SK-N-SH (cell line): ENCODE measurements around the gene SCNN1G. TPM values are rescaled to one million over a fixed set of nuclear protein-coding genes. Genes with fewer than 3 reads are reported as not detected.

Experiments used
- CTCF ChIA-PET: fragments of 300-600, 350-600 bp; formaldehyde crosslinking; extraction: SDS; loops from one replicate; lab custom pipeline; 2021; lab: Yijun Ruan, JAX
- POLR2A ChIA-PET: fragments of 350-600 bp; sonication (Branson Sonifier 250); formaldehyde crosslinking; extraction: SDS; loops from one replicate; lab custom pipeline; 2020; ENCODE audit warnings: antibody characterized with exemption, inconsistent platforms; lab: Yijun Ruan, JAX
- DNase-seq: peaks from one replicate; pipeline ENCODE4 v3.0.0; 2012
- H2AFZ ChIP-seq: fragments of 200-600 bp; sonication (generic); 2 replicates; pipeline ENCODE4 v1.8.1; 2016; ENCODE audit warnings: antibody characterized with exemption, mild to moderate bottlenecking, low read depth
- H3F3A ChIP-seq: fragments of 200-600 bp; sonication (generic); replicated peaks from 2 replicates; pipeline ENCODE3; 2016; ENCODE audit warnings: antibody characterized with exemption, mild to moderate bottlenecking; ENCODE audit not compliant: insufficient read depth
- H3K27ac ChIP-seq, 2 experiments: fragments of 200-500 bp in 1 of 2; fragments of 200-600 bp in 1 of 2; sonication (Bioruptor generic) in 1 of 2; sonication (generic), shearing (Covaris generic) in 1 of 2; 2 replicates each; pipeline versions ENCODE4 v1.5.1 to v1.6.1; 2014 to 2016; ENCODE audit warnings: low read depth in 2 of 2, inconsistent platforms in 1 of 2, low read length in 1 of 2, mild to moderate bottlenecking in 1 of 2, mixed read lengths in 1 of 2
- H3K27me3 ChIP-seq: fragments of 200-600 bp; sonication (generic), shearing (Covaris generic); 2 replicates; pipeline ENCODE4 v1.6.1; 2016; ENCODE audit warnings: mixed run types; ENCODE audit not compliant: insufficient read depth
- H3K36me3 ChIP-seq, 2 experiments: fragments of 200-500 bp in 1 of 2; fragments of 200-600 bp in 1 of 2; sonication (Bioruptor generic) in 1 of 2; sonication (generic) in 1 of 2; replicated peaks in 1 of 2; 2 replicates each; pipeline versions ENCODE3 to v1.5.1; 2014 to 2016; ENCODE audit warnings: low read length in 1 of 2, mild to moderate bottlenecking in 1 of 2; ENCODE audit not compliant: insufficient read depth in 2 of 2, control insufficient read depth in 1 of 2
- H3K4me1 ChIP-seq, 2 experiments: fragments of 200-500 bp in 1 of 2; fragments of 200-600 bp in 1 of 2; sonication (Bioruptor generic) in 1 of 2; sonication (generic), shearing (Covaris generic) in 1 of 2; 2 replicates each; pipeline versions ENCODE4 v1.5.1 to v1.6.1; 2014 to 2016; ENCODE audit warnings: low read depth in 1 of 2, low read length in 1 of 2, mixed run types in 1 of 2; ENCODE audit not compliant: insufficient read depth in 2 of 2, control insufficient read depth in 1 of 2
- H3K4me2 ChIP-seq: fragments of 200-600 bp; sonication (generic), shearing (Covaris generic); 2 replicates; pipeline ENCODE4 v1.6.1; 2017; ENCODE audit warnings: mixed run types
- H3K4me3 ChIP-seq, 2 experiments: fragments of 200-500 bp in 1 of 2; fragments of 200-600 bp in 1 of 2; sonication (Bioruptor generic) in 1 of 2; sonication (generic), shearing (Covaris generic) in 1 of 2; 2 replicates each; pipeline versions ENCODE4 v1.5.1 to v1.8.1; 2014 to 2016; ENCODE audit warnings: low read depth in 2 of 2, inconsistent platforms in 1 of 2, low read length in 1 of 2, mild to moderate bottlenecking in 1 of 2, mixed read lengths in 1 of 2, moderate library complexity in 1 of 2
- H3K79me2 ChIP-seq: fragments of 200-600 bp; sonication (generic); 2 replicates; pipeline ENCODE4 v1.8.1; 2017; ENCODE audit warnings: mild to moderate bottlenecking; ENCODE audit not compliant: insufficient read depth
- H3K9ac ChIP-seq: fragments of 200-600 bp; sonication (generic); 2 replicates; pipeline ENCODE4 v1.6.1; 2017; ENCODE audit warnings: mixed run types
- H3K9me2 ChIP-seq: fragments of 200-600 bp; sonication (generic); 2 replicates; pipeline ENCODE4 v1.6.1; 2017; ENCODE audit warnings: mixed run types
- H3K9me3 ChIP-seq: fragments of 200-600 bp; sonication (generic); 2 replicates; pipeline ENCODE4 v1.6.1; 2017; ENCODE audit warnings: mixed run types, mild to moderate bottlenecking, moderate library complexity
- H4K20me1 ChIP-seq: fragments of 200-600 bp; sonication (generic); 2 replicates; pipeline ENCODE4 v1.6.1; 2017; ENCODE audit warnings: mild to moderate bottlenecking, mixed run types; ENCODE audit not compliant: insufficient read depth
- CHD2 ChIP-seq: fragments of 150-350 bp; IDR thresholded peaks from 2 replicates; pipeline ENCODE4 v1.6.1; 2018; ENCODE audit warnings: low read length; ENCODE audit not compliant: partially characterized antibody
- EZH2phosphoT487 ChIP-seq: fragments of 200-600 bp; sonication (generic); IDR thresholded peaks from 2 replicates; pipeline ENCODE4 v1.6.1; 2017; ENCODE audit warnings: low read depth, mixed run types, mild to moderate bottlenecking, antibody characterized with exemption, moderate library complexity, borderline replicate concordance
- FOXM1 ChIP-seq: IDR thresholded peaks from 2 replicates; pipeline ENCODE4 v1.4.0; 2012; ENCODE audit warnings: low read depth, mild to moderate bottlenecking
- GATA2 ChIP-seq: sonication (generic); formaldehyde crosslinking; IDR thresholded peaks from 2 replicates; pipeline ENCODE4 v1.5.0; 2020; ENCODE audit warnings: mild to moderate bottlenecking, missing genetic modification reagents
- JUND ChIP-seq: IDR thresholded peaks from 2 replicates; pipeline ENCODE4 v1.4.0; 2012
- MXI1 ChIP-seq: IDR thresholded peaks from 2 replicates; pipeline ENCODE4 v1.6.1; 2012; ENCODE audit warnings: mild to moderate bottlenecking, low read depth, low read length, improper control_type of control experiment
- NFIC ChIP-seq: IDR thresholded peaks from 2 replicates; pipeline ENCODE4 v1.4.0; 2012; ENCODE audit warnings: borderline replicate concordance
- NRF1 ChIP-seq: IDR thresholded peaks from 2 replicates; pipeline ENCODE4 v1.6.1; 2012; ENCODE audit warnings: low read depth, mild to moderate bottlenecking, low read length
- POLR2AphosphoS5 ChIP-seq: IDR thresholded peaks from 2 replicates; pipeline ENCODE4 v1.6.1; 2012; ENCODE audit warnings: low read depth, low read length
- RAD21 ChIP-seq: IDR thresholded peaks from 2 replicates; pipeline ENCODE4 v1.6.1; 2012; ENCODE audit warnings: mild to moderate bottlenecking, low read length
- RCOR1 ChIP-seq: fragments of 150-350 bp; IDR thresholded peaks from 2 replicates; pipeline ENCODE4 v1.6.1; 2017; ENCODE audit warnings: antibody characterized with exemption, low read length
- RFX5 ChIP-seq: IDR thresholded peaks from 2 replicates; pipeline ENCODE4 v1.6.1; 2012; ENCODE audit warnings: mild to moderate bottlenecking, improper control_type of control experiment, low read length
- TEAD4 ChIP-seq: IDR thresholded peaks from 2 replicates; pipeline ENCODE4 v1.4.0; 2012; ENCODE audit warnings: mild to moderate bottlenecking, borderline replicate concordance; ENCODE audit not compliant: insufficient read depth
- YY1 ChIP-seq: IDR thresholded peaks from 2 replicates; pipeline ENCODE4 v1.4.0; 2012; ENCODE audit warnings: low read depth, mild to moderate bottlenecking
- WGBS: methylation state at CpG from one replicate; pipeline ENCODE4 v1.1.6; 2017; ENCODE audit warnings: low lambda C conversion rate; 5-methylcytosine and 5-hydroxymethylcytosine counted together
- polyA plus RNA-seq, 3 experiments: library from polyadenylated mRNA; depleted of rRNA; stranded (reverse); fragments of >200 nt; gene quantifications; 2 replicates each; pipeline ENCODE4 v1.2.3, GENCODE V29; 2012
- TF ChIP-seq, protein P1 (sequence below): IDR thresholded peaks from 2 replicates; pipeline ENCODE4 v1.6.1; 2012; ENCODE audit warnings: mild to moderate bottlenecking, low read depth, low read length, moderate library complexity
- TF ChIP-seq, protein P2 (sequence below): IDR thresholded peaks from 2 replicates; pipeline ENCODE4 v1.4.0; 2012; ENCODE audit warnings: low read depth
- TF ChIP-seq, protein P3 (sequence below): IDR thresholded peaks from 2 replicates; pipeline ENCODE4; 2012

SCNN1G gene
- polyA plus RNA-seq, 1 of the 3 experiments (the other 2 are of a cell fraction), result not detected

DNA sequence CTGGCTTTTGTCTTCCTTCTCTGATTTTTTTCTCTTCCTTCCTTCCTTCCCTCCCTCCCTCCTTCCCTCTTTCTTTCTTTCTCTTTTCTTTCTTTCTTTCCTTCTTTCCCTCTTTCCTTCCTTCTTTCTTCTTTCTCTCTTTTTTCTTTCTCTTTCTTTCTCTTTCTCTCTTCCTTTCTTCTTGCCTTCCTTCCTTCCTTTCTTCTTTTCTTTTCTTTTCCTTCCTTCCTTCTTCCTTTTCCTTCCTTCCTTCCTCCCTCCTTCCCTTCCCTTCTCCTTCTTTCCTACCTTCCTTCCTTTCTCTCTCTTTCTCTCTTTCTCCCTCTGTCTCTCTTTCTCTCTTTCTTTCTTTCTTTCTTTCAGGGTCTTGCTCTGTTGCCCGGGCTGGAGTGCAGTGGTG, 54.4 kb downstream of the SCNN1G start:
- TF ChIP-seq TEAD4 (no peak), MXI1 (no peak), GATA2 (CRISPR knock-in tag) (no peak), RFX5 (no peak), EZH2phosphoT487 (no peak), JUND (no peak), RAD21 (no peak), RCOR1 (no peak), FOXM1 (no peak), NFIC (no peak), NRF1 (no peak), YY1 (no peak), CHD2 (no peak), POLR2AphosphoS5 (no peak)
- TF ChIP-seq, protein P1, sequence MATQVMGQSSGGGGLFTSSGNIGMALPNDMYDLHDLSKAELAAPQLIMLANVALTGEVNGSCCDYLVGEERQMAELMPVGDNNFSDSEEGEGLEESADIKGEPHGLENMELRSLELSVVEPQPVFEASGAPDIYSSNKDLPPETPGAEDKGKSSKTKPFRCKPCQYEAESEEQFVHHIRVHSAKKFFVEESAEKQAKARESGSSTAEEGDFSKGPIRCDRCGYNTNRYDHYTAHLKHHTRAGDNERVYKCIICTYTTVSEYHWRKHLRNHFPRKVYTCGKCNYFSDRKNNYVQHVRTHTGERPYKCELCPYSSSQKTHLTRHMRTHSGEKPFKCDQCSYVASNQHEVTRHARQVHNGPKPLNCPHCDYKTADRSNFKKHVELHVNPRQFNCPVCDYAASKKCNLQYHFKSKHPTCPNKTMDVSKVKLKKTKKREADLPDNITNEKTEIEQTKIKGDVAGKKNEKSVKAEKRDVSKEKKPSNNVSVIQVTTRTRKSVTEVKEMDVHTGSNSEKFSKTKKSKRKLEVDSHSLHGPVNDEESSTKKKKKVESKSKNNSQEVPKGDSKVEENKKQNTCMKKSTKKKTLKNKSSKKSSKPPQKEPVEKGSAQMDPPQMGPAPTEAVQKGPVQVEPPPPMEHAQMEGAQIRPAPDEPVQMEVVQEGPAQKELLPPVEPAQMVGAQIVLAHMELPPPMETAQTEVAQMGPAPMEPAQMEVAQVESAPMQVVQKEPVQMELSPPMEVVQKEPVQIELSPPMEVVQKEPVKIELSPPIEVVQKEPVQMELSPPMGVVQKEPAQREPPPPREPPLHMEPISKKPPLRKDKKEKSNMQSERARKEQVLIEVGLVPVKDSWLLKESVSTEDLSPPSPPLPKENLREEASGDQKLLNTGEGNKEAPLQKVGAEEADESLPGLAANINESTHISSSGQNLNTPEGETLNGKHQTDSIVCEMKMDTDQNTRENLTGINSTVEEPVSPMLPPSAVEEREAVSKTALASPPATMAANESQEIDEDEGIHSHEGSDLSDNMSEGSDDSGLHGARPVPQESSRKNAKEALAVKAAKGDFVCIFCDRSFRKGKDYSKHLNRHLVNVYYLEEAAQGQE, result no peak
- TF ChIP-seq, protein P2, sequence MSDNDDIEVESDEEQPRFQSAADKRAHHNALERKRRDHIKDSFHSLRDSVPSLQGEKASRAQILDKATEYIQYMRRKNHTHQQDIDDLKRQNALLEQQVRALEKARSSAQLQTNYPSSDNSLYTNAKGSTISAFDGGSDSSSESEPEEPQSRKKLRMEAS, result no peak
- TF ChIP-seq, protein P3, sequence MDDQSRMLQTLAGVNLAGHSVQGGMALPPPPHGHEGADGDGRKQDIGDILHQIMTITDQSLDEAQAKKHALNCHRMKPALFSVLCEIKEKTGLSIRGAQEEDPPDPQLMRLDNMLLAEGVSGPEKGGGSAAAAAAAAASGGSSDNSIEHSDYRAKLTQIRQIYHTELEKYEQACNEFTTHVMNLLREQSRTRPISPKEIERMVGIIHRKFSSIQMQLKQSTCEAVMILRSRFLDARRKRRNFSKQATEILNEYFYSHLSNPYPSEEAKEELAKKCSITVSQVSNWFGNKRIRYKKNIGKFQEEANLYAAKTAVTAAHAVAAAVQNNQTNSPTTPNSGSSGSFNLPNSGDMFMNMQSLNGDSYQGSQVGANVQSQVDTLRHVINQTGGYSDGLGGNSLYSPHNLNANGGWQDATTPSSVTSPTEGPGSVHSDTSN, result no peak
- TF ChIP-seq, all 33 proteins: peak for 0

More for the DNA sequence above, 54.4 kb downstream of the SCNN1G start:
- H3K4me2 ChIP-seq, result no peak overlapping the region
- no peaks in the 10 kb centered on the region for H3K36me3 ChIP-seq
- no peaks in the 10 kb centered on the region for H3K27me3 ChIP-seq
- no peak overlapping the region for H3K4me3 ChIP-seq
- H3F3A ChIP-seq, result no peaks in the 10 kb centered on the region
- no peaks in the 10 kb centered on the region for H3K9me2 ChIP-seq
- H4K20me1 ChIP-seq, result no peaks in the 10 kb centered on the region
- CTCF ChIA-PET, result no interaction called here
- no peak overlapping the region for H3K27ac ChIP-seq
- no peaks in the 10 kb centered on the region for H3K9me3 ChIP-seq
- POLR2A ChIA-PET, result no interaction called here
- H3K9ac ChIP-seq, result no peak overlapping the region
- 54% methylated on average over 1 of the region's 1 CpG for WGBS
- H2AFZ ChIP-seq, result no peak overlapping the region
- no peak for DNase-seq
- no peaks in the 10 kb centered on the region for H3K79me2 ChIP-seq
- H3K4me1 ChIP-seq, result no peaks in the 10 kb centered on the region
